Activated naive CD8-positive, alpha-beta T cell treated with anti-CD3 and anti-CD28 coated beads, Interleukin-2, amount 50 U/mL, for 16 hours (primary cell): ENCODE results near the gene SRI.
"Not testable (repeated sequence)": the region's sequence is repeated elsewhere in the genome, so short reads cannot be mapped to it uniquely, and the experiment has no call there.

Experiments used
- DNase-seq: peaks from one replicate; pipeline ENCODE4 v3.0.0-alpha.2; 2020; ENCODE audit warnings: low read depth, low spot score

Gene SRI, protein sequence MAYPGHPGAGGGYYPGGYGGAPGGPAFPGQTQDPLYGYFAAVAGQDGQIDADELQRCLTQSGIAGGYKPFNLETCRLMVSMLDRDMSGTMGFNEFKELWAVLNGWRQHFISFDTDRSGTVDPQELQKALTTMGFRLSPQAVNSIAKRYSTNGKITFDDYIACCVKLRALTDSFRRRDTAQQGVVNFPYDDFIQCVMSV

DNA sequence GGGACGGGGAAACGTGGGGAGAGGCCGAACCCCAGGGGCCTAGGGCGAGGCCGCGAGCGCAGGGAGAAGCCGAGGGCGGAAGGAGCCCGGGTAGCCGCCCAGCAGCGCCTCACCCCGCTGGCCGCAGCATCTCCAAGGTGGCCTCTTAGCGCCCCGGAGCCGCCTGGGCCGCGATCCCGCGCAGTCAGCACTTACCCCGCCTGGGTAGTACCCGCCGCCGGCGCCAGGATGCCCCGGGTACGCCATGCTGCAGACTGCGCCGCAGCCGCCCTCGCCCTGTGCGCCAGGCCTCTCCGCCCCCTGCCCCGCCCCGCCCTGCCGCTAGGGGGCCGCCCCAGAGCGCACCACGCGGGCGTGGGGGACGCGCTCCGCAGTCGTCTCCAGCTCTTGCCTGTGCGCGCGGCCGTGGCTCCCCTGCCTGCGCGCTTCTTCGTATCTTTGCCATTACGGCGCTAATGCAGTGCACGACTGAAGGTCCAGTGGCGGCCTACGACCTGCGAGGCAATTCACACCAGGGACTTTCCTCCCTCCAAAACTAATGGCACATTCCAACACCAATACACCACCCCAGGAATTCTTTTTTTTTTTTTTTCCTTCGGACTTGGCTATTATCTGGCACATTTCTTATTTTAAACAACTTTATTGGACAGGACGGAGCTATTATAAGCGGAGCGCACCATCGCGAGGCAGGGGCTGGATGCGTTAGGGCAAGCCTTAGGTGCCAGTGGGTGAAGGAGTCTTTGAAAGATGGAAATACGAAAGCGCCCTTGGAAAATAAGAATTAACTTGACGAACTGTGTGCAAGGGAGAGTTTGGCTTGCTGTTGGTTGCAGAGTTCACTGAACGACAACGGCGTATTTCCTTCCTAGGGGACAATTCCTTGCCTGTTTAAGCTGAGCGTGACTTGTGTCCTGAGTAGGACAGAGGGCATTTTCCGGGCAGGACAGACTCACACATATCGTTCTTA, at the start of gene SRI:
Gene SRI (minus strand): TSS at position 258 of the 967 bp plus-strand sequence. CDS start 12 bp downstream, at position 246.
- DNase-seq = peak; percentile 78

DNA sequence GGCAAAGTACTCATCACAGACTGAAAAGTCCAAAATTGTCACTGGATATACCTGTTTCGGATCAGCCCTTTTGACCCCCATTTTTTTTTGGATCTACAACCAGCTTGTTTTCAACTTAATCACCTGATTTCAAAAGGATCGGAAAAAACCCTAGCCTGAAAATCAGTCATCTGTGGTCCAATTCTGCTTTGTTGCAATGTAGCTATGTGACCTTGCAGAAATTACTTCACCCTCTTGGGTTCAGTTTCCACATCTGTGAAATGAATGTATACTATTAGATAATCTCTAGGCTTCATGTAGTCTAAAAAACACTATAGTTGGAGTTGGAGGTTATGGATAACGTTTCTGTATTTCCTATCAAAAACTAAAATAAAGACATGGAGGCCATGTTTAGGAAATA, 49.7 kb upstream of the SRI start:
- no peak for DNase-seq

GRCh38 chr7:88268858-88269257, 49.0 kb upstream of the SRI start:
- no peak for DNase-seq

- no peak for DNase-seq
Measured at GRCh38 chr7:88268051-88268450, 48.2 kb upstream of the SRI start.

GRCh38 chr7:88267421-88267820, 47.6 kb upstream of the SRI start:
- no peak for DNase-seq

- not testable (repeated sequence) for DNase-seq
Measured at GRCh38 chr7:88264987-88265386, 45.1 kb upstream of the SRI start.

DNA sequence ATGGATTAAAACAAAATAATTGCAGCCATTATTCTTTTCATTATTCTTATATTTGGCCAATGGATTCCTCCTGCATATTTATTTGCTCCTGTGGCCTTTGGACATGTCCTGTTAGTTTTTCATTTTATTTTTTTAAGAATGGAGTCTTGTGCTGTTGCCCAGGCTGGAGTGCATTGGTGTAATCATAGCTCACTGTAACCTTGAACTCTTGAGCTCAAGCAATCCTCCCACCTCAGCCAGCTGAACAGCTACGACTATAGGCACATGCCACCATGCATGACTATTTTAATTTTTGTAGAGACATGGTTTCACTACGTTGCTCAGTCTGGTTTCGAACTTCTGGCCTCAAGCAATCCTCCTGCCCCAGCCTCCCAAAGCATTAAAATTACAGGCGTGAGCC, 42.7 kb upstream of the SRI start:
- DNase-seq = no peak

GRCh38 chr7:88260719-88261118, 40.9 kb upstream of the SRI start:
- no peak for DNase-seq

DNA sequence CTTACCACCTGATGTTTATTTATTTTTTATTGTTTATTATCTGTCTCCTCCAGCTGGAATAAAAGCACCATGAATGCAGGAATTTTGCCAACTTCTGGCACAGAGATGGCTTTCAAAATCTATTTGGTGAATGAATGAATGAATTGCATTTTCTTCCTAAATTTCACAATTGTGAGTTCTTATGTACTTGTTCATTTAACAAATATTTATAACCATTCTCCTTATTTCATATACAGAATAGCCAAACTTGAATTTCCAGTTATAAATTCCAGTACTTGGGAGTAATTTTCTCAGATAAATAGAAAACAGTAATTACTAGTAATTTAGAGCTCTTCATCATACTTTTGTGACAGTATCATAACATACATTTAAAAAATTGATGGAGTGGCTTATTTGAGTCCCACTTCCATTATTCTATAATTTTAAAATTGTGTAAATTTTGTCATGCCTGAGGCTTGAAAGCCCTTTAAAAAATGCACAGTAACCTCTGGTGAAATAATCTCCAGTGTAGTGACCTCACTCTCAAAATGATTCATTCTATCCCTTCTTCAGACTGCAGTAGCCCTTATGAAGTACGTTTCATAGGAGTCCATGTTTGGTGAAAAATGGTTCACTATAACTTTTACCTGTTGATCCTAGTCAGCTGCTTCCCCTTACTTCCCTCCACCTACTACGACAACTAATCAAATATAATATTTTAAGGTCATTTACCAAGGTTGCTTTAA, 40.0 kb upstream of the SRI start:
- no peak for DNase-seq

GRCh38 chr7:88258296-88258695, 38.5 kb upstream of the SRI start:
- DNase-seq = not testable (repeated sequence)

- no peak for DNase-seq
Measured at GRCh38 chr7:88256906-88257305, 37.1 kb upstream of the SRI start.

DNA sequence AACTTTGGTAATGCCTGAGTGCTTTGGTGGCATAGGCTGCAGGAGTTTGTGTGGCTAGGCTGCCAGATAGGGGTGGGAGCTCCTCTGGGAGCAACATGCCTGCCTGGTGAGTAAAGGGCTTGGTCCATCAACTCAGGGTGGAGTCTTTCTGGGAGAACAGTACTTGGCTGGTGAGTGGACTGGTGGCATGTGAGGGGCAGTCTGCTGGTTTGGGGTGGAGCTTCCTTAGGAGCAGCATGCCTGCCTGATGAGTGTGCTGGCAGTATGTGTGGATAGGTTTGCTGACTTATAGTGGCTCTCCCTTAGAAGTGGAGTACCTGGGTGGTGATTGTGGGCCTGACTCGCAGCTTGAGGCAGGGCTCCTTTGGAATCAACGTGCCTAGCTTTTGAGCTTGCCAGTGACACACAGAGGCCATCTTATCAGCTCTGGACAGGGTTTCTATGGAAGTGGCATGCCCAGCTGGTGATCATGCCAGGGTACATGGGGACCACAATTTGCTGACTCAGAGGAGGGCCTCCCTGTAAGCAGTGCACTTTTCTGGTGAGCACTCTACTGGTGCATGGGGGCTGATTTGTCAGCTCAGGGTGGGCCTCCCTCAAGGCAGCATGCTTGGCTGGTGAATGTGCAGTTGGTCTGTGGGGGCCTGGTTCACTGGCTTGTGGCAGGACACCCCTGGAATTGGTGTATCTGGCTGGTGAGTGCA, 35.0 kb upstream of the SRI start:
- DNase-seq = no peak

DNA sequence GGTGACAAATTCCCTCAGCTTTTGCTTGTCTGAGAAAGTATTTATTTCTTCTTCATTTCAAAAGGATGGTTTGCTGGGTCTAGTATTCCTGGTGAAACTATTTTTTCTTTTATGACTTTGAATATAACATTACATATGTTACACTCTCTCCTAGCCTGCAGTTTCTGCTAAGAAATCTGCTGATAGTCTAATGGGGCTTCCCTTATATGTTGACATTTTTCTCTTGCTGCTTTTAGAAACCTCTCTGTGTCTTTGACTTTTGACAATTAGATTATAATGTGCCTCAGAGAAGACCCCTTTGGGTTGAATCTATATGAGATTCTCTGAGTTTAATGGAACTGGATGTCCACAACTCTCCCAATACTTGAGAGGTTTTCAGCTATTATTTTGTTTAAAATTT, 33.8 kb upstream of the SRI start:
- no peak for DNase-seq

DNA sequence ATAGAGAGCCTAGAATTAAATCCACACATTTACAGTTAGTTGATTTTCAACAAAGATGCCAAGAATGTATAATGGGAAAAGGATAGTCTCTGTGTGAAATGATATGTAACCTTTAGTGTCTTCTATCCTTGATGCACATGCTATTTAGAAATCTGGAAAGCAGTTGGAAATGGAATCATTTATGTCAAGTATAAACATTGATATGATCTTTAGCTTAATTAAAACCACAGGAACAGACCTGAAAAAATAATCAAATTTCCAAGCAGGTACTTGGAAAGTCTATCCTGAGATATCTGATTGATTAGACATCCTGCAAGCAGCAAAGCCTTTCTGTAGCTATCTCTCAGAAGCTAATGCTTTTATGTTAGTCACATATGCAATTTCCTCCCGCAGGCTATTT, 24.4 kb upstream of the SRI start:
- no peak for DNase-seq

- no peak for DNase-seq
Measured at GRCh38 chr7:88243345-88243909, 23.6 kb upstream of the SRI start.

DNA sequence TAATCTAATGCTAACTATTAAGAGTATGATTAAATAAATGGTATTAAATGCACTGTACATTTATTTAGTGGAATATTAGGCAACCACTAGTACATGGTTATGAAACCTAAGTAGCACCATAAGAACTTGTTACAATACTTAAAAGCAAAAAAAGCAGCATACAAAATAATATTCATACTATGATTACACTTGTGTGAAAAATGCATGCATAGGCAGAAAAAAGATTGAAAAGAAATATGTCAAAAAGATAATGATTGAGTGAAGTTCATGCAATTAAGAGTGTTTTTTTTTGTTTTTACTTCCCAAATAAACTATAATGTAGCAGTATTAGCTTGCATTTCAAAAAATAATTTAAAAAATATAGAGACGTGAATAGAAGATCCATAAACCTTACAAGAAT, 20.0 kb upstream of the SRI start:
- DNase-seq = no peak

- DNase-seq = no peak
Measured at GRCh38 chr7:88233828-88234227, 14.0 kb upstream of the SRI start.

DNA sequence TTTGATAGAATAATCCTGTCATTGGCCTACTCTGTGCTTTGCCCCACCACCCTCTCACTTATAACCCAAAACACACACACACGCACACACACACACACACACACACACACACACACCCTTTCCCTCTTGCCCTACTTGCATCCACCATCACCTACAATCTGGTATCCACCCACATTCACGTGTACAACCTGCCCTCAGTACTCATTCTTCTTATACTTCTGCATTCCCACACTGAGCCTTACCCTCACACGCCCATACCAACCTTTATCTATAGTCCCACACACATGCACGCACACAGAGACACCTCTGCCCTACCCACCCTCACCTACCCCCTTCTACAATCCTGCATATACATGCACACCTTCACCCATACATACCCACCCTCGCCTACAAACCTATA, 10.8 kb upstream of the SRI start:
- no peak for DNase-seq

DNA sequence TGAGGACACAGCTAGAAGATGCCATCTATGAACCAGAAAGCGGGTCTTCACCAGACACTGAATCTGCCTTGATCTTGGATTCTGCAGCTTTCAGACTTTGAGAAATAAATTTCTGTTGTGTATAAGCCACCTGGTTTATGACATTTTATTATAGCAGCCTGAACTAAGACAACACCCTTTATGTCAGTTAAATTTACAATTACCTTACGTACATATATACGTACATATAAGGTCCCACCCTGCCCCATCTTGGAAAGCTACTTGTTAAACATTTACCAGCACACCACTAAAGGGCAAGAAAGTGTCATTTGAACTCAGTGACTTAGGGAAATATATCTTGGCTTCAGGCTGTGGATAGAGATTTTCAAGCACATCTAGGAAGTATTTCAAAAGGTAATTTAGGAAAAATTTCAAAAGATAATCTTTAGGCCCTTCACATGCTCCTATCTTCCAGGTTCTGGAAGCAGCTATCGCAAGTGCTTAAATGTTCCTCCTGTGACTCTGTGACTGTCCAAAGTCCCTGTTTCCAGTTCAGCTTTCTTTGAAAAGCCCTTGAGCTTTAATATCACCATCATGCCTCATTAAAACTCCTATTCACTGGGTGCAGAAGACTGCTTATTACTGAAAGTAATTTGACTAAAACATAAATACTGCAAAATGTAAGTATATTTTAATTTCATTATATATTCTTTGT, 9.6 kb upstream of the SRI start:
- no peak for DNase-seq

GRCh38 chr7:88226886-88227516, 7.2 kb upstream of the SRI start:
- no peak for DNase-seq
